DOHH2 (cell line): ENCODE measurements around the gene TSPAN6.

ENCODE experiments used
- H3F3A ChIP-seq: fragments of 200-600 bp; sonication (generic), shearing (Covaris generic); 2 replicates; pipeline ENCODE4 v1.6.0; 2016; ENCODE audit warnings: antibody characterized with exemption, mild to moderate bottlenecking; ENCODE audit not compliant: control insufficient read depth, insufficient read depth
- H3K27ac ChIP-seq: fragments of 200-600 bp; sonication (generic); 2 replicates; pipeline ENCODE4 v1.5.1; 2014; ENCODE audit warnings: low read depth, mild to moderate bottlenecking, low read length, moderate library complexity
- H3K27me3 ChIP-seq: fragments of 200-600 bp; sonication (generic); 2 replicates; pipeline ENCODE4 v1.6.1; 2014; ENCODE audit warnings: mild to moderate bottlenecking, low read length, mixed read lengths; ENCODE audit not compliant: control insufficient read depth
- H3K36me3 ChIP-seq: fragments of 200-600 bp; sonication (generic); 2 replicates; pipeline ENCODE4 v1.6.1; 2014; ENCODE audit warnings: mild to moderate bottlenecking, low read length, moderate library complexity, mixed read lengths; ENCODE audit not compliant: control insufficient read depth
- H3K4me1 ChIP-seq: fragments of 200-600 bp; sonication (generic); 2 replicates; pipeline ENCODE4 v1.6.1; 2014; ENCODE audit warnings: mild to moderate bottlenecking, low read length, mixed read lengths; ENCODE audit not compliant: control insufficient read depth
- H3K4me2 ChIP-seq: fragments of 200-600 bp; sonication (generic); 2 replicates; pipeline ENCODE4 v1.6.0; 2014; ENCODE audit warnings: mild to moderate bottlenecking, low read length, moderate library complexity
- H3K4me3 ChIP-seq: fragments of 200-600 bp; sonication (generic); 2 replicates; pipeline ENCODE4 v1.5.1; 2014; ENCODE audit warnings: mild to moderate bottlenecking, low read length, mixed read lengths
- H3K79me2 ChIP-seq: fragments of 200-600 bp; sonication (generic); 2 replicates; pipeline ENCODE4 v1.6.1; 2014; ENCODE audit warnings: mild to moderate bottlenecking, low read length, mixed read lengths; ENCODE audit not compliant: control insufficient read depth
- H3K9me2 ChIP-seq: fragments of 200-600 bp; sonication (generic); replicated peaks from 2 replicates; pipeline ENCODE4 v1.6.1; 2014; ENCODE audit warnings: mild to moderate bottlenecking, low read length, mixed read lengths; ENCODE audit not compliant: control insufficient read depth
- H3K9me3 ChIP-seq: fragments of 200-600 bp; sonication (generic); 2 replicates; pipeline ENCODE4 v1.6.1; 2014; ENCODE audit warnings: antibody characterized with exemption, low read length, mixed read lengths; ENCODE audit not compliant: control insufficient read depth, insufficient read depth
- H4K20me1 ChIP-seq: fragments of 200-600 bp; sonication (generic); 2 replicates; pipeline ENCODE4 v1.6.0; 2014; ENCODE audit warnings: low read depth, mild to moderate bottlenecking, antibody characterized with exemption, low read length, moderate library complexity; ENCODE audit not compliant: control insufficient read depth, insufficient read depth
- CTCF ChIP-seq: fragments of 200-600 bp; sonication (generic); IDR thresholded peaks from one replicate; pipeline ENCODE4 v1.5.1; 2014; ENCODE audit warnings: antibody characterized with exemption, mild to moderate bottlenecking, low read depth, low read length; ENCODE audit not compliant: poor library complexity, severe bottlenecking
- EZH2phosphoT487 ChIP-seq: fragments of 200-600 bp; sonication (generic); IDR thresholded peaks from 2 replicates; pipeline ENCODE4 v1.6.1; 2017; ENCODE audit warnings: borderline replicate concordance, mild to moderate bottlenecking, antibody characterized with exemption, low read length, moderate library complexity, mixed read lengths

The TSPAN6 gene

GRCh38 chrX:100642290-100642689 is 5.7 kb upstream of the TSPAN6 start:
- Histone ChIP-seq H3K27ac (no peak overlapping the region), H3K9me2 (no peaks in the 10 kb centered on the region), H4K20me1 (no peaks in the 10 kb centered on the region), H3K9me3 (no peaks in the 10 kb centered on the region), H3K36me3 (no peaks in the 10 kb centered on the region), H3F3A (no peaks in the 10 kb centered on the region), H3K4me1 (no peaks in the 10 kb centered on the region), H3K4me3 (no peak overlapping the region), H3K4me2 (no peak overlapping the region), H3K79me2 (no peaks in the 10 kb centered on the region), H3K27me3 (no peaks in the 10 kb centered on the region)
- TF ChIP-seq EZH2phosphoT487, result no peak
- no peak for TF ChIP-seq CTCF

- Histone ChIP-seq H3K4me1 (no peaks in the 10 kb centered on the region), H3F3A (no peaks in the 10 kb centered on the region), H3K9me2 (no peaks in the 10 kb centered on the region), H4K20me1 (no peaks in the 10 kb centered on the region), H3K27ac (no peak overlapping the region), H3K27me3 (no peaks in the 10 kb centered on the region), H3K9me3 (no peaks in the 10 kb centered on the region), H3K36me3 (no peaks in the 10 kb centered on the region), H3K4me2 (no peak overlapping the region), H3K4me3 (no peak overlapping the region), H3K79me2 (no peaks in the 10 kb centered on the region)
- TF ChIP-seq CTCF (no peak), EZH2phosphoT487 (no peak)
Measured at GRCh38 chrX:100635989-100636320, 651 bp downstream of the TSPAN6 start.

GRCh38 chrX:100635040-100635439 is 1.6 kb downstream of the TSPAN6 start:
- H3K4me2 ChIP-seq, result no peak overlapping the region
- no peaks in the 10 kb centered on the region for H3K36me3 ChIP-seq
- H3K27ac ChIP-seq, result no peak overlapping the region
- H3K9me3 ChIP-seq, result no peaks in the 10 kb centered on the region
- no peak overlapping the region for H3K4me3 ChIP-seq
- H4K20me1 ChIP-seq, result no peaks in the 10 kb centered on the region
- H3F3A ChIP-seq, result no peaks in the 10 kb centered on the region
- H3K4me1 ChIP-seq, result no peaks in the 10 kb centered on the region
- TF ChIP-seq CTCF (no peak), EZH2phosphoT487 (no peak)
- H3K79me2 ChIP-seq, result no peaks in the 10 kb centered on the region
- H3K9me2 ChIP-seq, result no peaks in the 10 kb centered on the region
- no peaks in the 10 kb centered on the region for H3K27me3 ChIP-seq

GRCh38 chrX:100625985-100626491 is 10.6 kb downstream of the TSPAN6 start:
- Histone ChIP-seq H3K4me2 (0 out of 2 replicates have a peak overlapping the region, but pooled peaks have one; percentile 8), H3K4me1 (peaks cover 10% of the 10 kb centered on the region), H3K9me2 (no peaks in the 10 kb centered on the region), H3K79me2 (no peaks in the 10 kb centered on the region), H3K36me3 (no peaks in the 10 kb centered on the region), H3K9me3 (no peaks in the 10 kb centered on the region), H3K27me3 (peaks cover 5% of the 10 kb centered on the region; the same call in 1 of the 2 replicates), H3K27ac (no peak overlapping the region), H4K20me1 (no peaks in the 10 kb centered on the region), H3K4me3 (no peak overlapping the region), H3F3A (no peaks in the 10 kb centered on the region; the same call in 1 of the 2 replicates)
- TF ChIP-seq CTCF (no peak), EZH2phosphoT487 (no peak)
